Caco-2 (cell line): ENCODE measurements around the gene TKFC. TPM values are rescaled to one million over a fixed set of nuclear protein-coding genes. Genes with fewer than 3 reads are reported as not detected.
"Not testable (repeated sequence)": the region's sequence is repeated elsewhere in the genome, so short reads cannot be mapped to it uniquely, and the experiment has no call there.

Experiments
- BruUV-seq: library from RNA; stranded (reverse); fragments of 400-500 nt; replicated peaks from 2 replicates; lab custom pipeline; 2021; lab: Mats Ljungman, UMichigan
- CTCF ChIA-PET: fragments of 300-600 bp; sonication (Branson Sonifier 250); formaldehyde crosslinking; loops from one replicate; lab custom pipeline; 2022; ENCODE audit warnings: antibody characterized with exemption; lab: Charles Lee
- POLR2A ChIA-PET: fragments of 300-600 bp; sonication (Branson Sonifier 250); formaldehyde crosslinking; loops from one replicate; lab custom pipeline; 2022; ENCODE audit warnings: antibody characterized with exemption; lab: Charles Lee
- DNase-seq, 2 experiments: peaks; one replicate each; pipeline versions ENCODE4 v3.0.0 to v3.0.0-alpha.2; 2020 to 2022
- H3K27me3 ChIP-seq: replicated peaks from 2 replicates; pipeline ENCODE4 v1.6.0; 2011; ENCODE audit warnings: low read length; ENCODE audit not compliant: control insufficient read depth, insufficient read depth
- H3K36me3 ChIP-seq: 2 replicates; pipeline ENCODE4 v1.5.1; 2011; ENCODE audit warnings: low read length; ENCODE audit not compliant: control insufficient read depth, insufficient read depth
- H3K4me1 ChIP-seq: fragments of 250-450 bp; sonication (Bioruptor Pico); 2 replicates; pipeline ENCODE4 v1.5.1; 2020; ENCODE audit warnings: mild to moderate bottlenecking
- H3K4me3 ChIP-seq: 2 replicates; pipeline ENCODE4 v1.5.1; 2011; ENCODE audit warnings: low read depth, mild to moderate bottlenecking, control low read depth, low read length
- H3K9me3 ChIP-seq: fragments of 250-450 bp; sonication (Bioruptor Pico); 2 replicates; pipeline ENCODE4 v1.5.1; 2020; ENCODE audit warnings: mild to moderate bottlenecking, moderate library complexity
- H3K27ac Mint-ChIP-seq: one replicate; pipeline ENCODE4 v1.8.0; 2022; ENCODE audit warnings: mixed read lengths; ENCODE audit not compliant: unreplicated experiment
- H3K27me3 Mint-ChIP-seq: one replicate; pipeline ENCODE4 v1.8.0; 2022; ENCODE audit warnings: mixed read lengths; ENCODE audit not compliant: insufficient read depth, unreplicated experiment
- H3K36me3 Mint-ChIP-seq: one replicate; pipeline ENCODE4 v1.8.0; 2022; ENCODE audit warnings: mild to moderate bottlenecking, mixed read lengths; ENCODE audit not compliant: insufficient read depth, unreplicated experiment
- H3K4me1 Mint-ChIP-seq: one replicate; pipeline ENCODE4 v1.8.0; 2022; ENCODE audit warnings: low read depth, mixed read lengths; ENCODE audit not compliant: unreplicated experiment
- H3K4me3 Mint-ChIP-seq: one replicate; pipeline ENCODE4 v1.8.0; 2022; ENCODE audit warnings: mild to moderate bottlenecking, moderate library complexity, mixed read lengths; ENCODE audit not compliant: unreplicated experiment
- H3K9me3 Mint-ChIP-seq: one replicate; pipeline ENCODE4 v1.8.0; 2022; ENCODE audit warnings: mixed read lengths; ENCODE audit not compliant: unreplicated experiment
- intact Hi-C: fragments of 100-400 bp; cut with micrococcal nuclease; formaldehyde crosslinking; loops from one replicate; pipeline ENCODE4 v1.10.0; 2022; ENCODE audit not compliant: unreplicated experiment
- total RNA-seq: library from RNA; stranded (reverse); gene quantifications from 2 replicates; pipeline ENCODE4 v1.2.3, GENCODE V29; 2022
- TF ChIP-seq, protein P1 (sequence below), 2 experiments: fragments of 200-600 bp in 1 of 2; IDR thresholded peaks; 1 replicate in 1 of 2; 2 replicates in 1 of 2; pipeline versions ENCODE4 v1.5.1 to v1.8.0; 2011 to 2022; ENCODE audit warnings: antibody characterized with exemption in 1 of 2, control low read depth in 1 of 2, inconsistent platforms in 1 of 2, low read depth in 1 of 2, low read length in 1 of 2, mild to moderate bottlenecking in 1 of 2, moderate library complexity in 1 of 2; ENCODE audit not compliant: insufficient read depth in 1 of 2, severe bottlenecking in 1 of 2, unreplicated experiment in 1 of 2

Gene TKFC
- total RNA-seq, 1 experiment from 2014 or later, result 99.0 TPM

DNA sequence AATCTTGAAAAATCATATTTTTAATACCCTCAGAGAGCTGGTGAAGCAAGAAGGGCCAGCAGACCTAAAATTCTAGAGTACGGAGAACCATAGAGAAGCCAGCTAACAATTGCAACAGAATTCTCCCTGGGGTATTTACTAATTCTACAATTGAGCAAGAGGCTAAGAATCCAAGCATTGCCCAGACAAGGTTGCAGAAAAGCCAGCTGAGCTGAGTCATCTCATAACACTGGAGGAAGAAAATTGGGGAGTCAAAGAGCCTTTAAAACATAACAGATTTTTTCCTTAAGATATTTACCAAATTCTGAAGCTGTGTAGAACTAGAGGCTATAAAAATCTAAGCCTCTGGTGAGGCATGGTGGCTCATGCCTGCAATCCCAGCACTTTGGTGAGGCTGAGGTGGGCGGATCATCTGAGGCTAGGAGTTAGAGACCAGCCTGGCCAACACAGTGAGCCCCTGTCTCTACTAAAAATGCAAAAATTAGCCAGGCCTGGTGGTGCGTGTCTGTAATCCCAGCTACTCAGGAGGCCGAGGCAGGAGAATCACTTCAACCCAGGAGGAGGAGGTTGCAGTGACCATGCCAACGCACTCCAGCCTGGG lies 45.8 kb downstream of the TKFC start:
- Mint-ChIP-seq H3K4me1 (peaks cover 7% of the 10 kb centered on the region), H3K27ac (no peak overlapping the region), H3K9me3 (no peaks in the 10 kb centered on the region), H3K4me3 (no peak overlapping the region), H3K36me3 (no peaks in the 10 kb centered on the region), H3K27me3 (no peaks in the 10 kb centered on the region)
- BruUV-seq, result no TSS peak
- Histone ChIP-seq H3K27me3 (no peaks in the 10 kb centered on the region), H3K36me3 (no peaks in the 10 kb centered on the region), H3K4me1 (peaks cover 12% of the 10 kb centered on the region), H3K9me3 (peaks cover 3% of the 10 kb centered on the region; the same call in 1 of the 2 replicates), H3K4me3 (no peak overlapping the region)
- TF ChIP-seq, protein P1, sequence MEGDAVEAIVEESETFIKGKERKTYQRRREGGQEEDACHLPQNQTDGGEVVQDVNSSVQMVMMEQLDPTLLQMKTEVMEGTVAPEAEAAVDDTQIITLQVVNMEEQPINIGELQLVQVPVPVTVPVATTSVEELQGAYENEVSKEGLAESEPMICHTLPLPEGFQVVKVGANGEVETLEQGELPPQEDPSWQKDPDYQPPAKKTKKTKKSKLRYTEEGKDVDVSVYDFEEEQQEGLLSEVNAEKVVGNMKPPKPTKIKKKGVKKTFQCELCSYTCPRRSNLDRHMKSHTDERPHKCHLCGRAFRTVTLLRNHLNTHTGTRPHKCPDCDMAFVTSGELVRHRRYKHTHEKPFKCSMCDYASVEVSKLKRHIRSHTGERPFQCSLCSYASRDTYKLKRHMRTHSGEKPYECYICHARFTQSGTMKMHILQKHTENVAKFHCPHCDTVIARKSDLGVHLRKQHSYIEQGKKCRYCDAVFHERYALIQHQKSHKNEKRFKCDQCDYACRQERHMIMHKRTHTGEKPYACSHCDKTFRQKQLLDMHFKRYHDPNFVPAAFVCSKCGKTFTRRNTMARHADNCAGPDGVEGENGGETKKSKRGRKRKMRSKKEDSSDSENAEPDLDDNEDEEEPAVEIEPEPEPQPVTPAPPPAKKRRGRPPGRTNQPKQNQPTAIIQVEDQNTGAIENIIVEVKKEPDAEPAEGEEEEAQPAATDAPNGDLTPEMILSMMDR (IDR thresholded peaks at IDR 0.05; ENCODE audit: insufficient read depth in 1 of 2, low read depth in 1 of 2, low read length in 1 of 2, severe bottlenecking in 1 of 2, unreplicated experiment in 1 of 2), result no peak
- peak in 1 of 2 experiments; percentile 55 for DNase-seq
- intact Hi-C loops, result no loop called here
- POLR2A ChIA-PET, result interaction anchor here (0.5 to 1.3 kb wide), 5 partner anchors 13 to 1047 kb away, joined by 3 to 19 read pairs (median 3); partner anchors contain the start of genes CYB561A3, TMEM138 and TMEM216
- CTCF ChIA-PET, result interaction anchor here (1.1 kb wide), 1 partner anchor 43 kb away, joined by 7 read pairs; no protein-coding TSS in a partner anchor

DNA sequence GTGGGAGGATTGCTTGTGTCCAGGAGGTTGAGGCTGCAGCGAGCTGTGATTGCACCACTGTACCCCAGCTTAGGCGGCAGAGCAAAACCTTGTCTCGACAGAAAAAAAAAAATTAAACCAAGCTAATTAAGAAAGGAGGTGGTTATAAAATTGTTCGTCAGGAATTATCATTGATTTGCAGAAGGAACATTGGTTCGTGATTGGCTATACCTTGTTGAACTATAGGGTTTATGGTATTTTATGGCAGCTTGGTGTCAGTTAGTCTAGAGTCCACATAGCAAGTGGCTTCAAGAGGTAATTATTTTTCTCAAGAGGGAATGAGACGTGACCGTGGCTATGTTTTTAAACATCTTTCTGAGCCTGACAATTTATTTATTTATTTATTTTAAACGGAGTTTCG lies 47.9 kb downstream of the TKFC start:
- H3K27me3 Mint-ChIP-seq, result no peaks in the 10 kb centered on the region
- H3K36me3 Mint-ChIP-seq, result no peaks in the 10 kb centered on the region
- H3K4me1 ChIP-seq, result peaks cover 15% of the 10 kb centered on the region
- H3K4me1 Mint-ChIP-seq, result peaks cover 11% of the 10 kb centered on the region
- H3K4me3 ChIP-seq, result no peak overlapping the region
- BruUV-seq, result no TSS peak
- H3K27ac Mint-ChIP-seq, result no peak overlapping the region
- H3K36me3 ChIP-seq, result no peaks in the 10 kb centered on the region
- H3K9me3 ChIP-seq, result peaks cover 3% of the 10 kb centered on the region; the same call in 1 of the 2 replicates
- ChIA-PET POLR2A (interaction anchor here (0.7 kb wide), 1 partner anchor 19 kb away, joined by 3 read pairs; the partner anchor contains the start of genes CYB561A3 and TMEM138), CTCF (interaction anchor here (1.1 kb wide), 1 partner anchor 44 kb away, joined by 3 read pairs; no protein-coding TSS in a partner anchor)
- DNase-seq, result no peak
- no peaks in the 10 kb centered on the region for H3K27me3 ChIP-seq
- H3K4me3 Mint-ChIP-seq, result no peak overlapping the region
- TF ChIP-seq, protein P1 (IDR thresholded peaks at IDR 0.05; ENCODE audit: insufficient read depth in 1 of 2, low read depth in 1 of 2, low read length in 1 of 2, severe bottlenecking in 1 of 2, unreplicated experiment in 1 of 2), result no peak
- no peaks in the 10 kb centered on the region for H3K9me3 Mint-ChIP-seq
- intact Hi-C loops, result no loop called here

DNA sequence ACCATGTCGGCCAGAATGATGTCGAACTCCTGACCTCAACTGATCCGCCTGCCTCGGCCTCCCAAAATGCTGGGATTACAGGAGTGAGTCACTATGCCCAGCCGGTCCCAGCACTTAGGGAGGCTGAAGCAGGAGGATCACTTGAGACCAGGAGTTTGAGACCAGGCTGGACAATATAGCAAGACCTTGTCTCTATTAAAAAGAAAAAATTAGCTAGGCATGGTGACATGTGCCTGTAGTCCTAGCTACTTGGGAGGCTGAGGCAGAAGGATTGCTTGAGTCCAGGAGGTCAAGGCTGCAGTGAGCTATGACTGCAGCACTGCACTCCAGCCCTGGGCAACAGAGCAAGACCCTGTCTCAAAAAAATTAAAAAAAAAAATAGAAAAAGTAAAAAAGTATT lies 50.8 kb downstream of the TKFC start:
- H3K9me3 ChIP-seq, H3K4me1 Mint-ChIP-seq, H3K36me3 ChIP-seq, H3K36me3 Mint-ChIP-seq, BruUV-seq, H3K4me3 ChIP-seq, H3K4me3 Mint-ChIP-seq, H3K9me3 Mint-ChIP-seq, DNase-seq, H3K27ac Mint-ChIP-seq, H3K27me3 Mint-ChIP-seq, H3K27me3 ChIP-seq, intact Hi-C loops, H3K4me1 ChIP-seq: not testable (repeated sequence)
- ChIA-PET CTCF (interaction anchor here (1.8 to 6.1 kb wide), 3 partner anchors 9 to 48 kb away, joined by 6 to 175 read pairs (median 38); partner anchors contain the start of genes CYB561A3, DDB1, TKFC and TMEM138), POLR2A (interaction anchor here (0.9 to 2.3 kb wide), 2 partner anchors 21 to 48 kb away, joined by 4 to 8 read pairs; partner anchors contain the start of genes CYB561A3 and TMEM138)
